ENCODE results near the gene DEAF1. TPM values are rescaled to one million over a fixed set of nuclear protein-coding genes. Genes with fewer than 3 reads are reported as not detected.

The DEAF1 gene
- total and polyA plus RNA-seq, 2 experiments from 2014 or later = 88.6 to 90.0 TPM

DNA sequence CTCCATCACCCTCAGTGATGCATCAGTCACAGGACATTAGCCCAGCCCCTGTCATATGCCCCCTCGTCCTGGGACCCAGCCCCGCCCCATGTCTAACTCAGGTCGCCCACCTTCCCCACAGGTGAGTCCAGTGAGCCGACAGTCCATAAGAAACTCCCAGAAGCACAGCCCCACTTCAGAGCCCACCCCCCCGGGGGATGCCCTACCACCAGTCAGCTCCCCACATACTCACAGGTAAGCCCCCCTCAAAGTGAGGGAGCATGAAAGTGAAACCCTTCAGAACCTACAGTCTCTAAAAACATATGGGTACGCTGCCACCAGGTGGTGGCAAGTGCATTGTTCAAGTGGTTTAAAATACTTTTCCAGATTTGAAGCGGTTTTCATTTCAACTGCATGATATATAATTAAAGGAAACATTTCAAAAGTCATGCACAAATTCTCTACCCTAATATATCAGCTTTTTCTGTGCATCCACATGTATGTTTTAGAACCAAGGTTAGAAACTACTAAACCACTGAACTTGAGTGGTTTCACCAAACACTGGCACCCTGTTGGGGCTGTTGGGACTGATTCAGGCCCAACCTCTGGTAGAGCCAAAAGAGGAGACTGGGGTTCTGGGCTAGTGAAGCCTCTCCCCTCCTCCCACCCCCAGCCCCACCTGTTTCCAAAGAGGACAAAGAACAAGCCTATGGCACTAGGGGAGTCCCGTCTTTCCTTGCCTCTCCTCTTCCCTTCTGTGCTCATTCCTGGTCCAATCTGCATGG is 28.3 kb upstream of the DEAF1 start:
- TF ChIP-seq, protein P1, sequence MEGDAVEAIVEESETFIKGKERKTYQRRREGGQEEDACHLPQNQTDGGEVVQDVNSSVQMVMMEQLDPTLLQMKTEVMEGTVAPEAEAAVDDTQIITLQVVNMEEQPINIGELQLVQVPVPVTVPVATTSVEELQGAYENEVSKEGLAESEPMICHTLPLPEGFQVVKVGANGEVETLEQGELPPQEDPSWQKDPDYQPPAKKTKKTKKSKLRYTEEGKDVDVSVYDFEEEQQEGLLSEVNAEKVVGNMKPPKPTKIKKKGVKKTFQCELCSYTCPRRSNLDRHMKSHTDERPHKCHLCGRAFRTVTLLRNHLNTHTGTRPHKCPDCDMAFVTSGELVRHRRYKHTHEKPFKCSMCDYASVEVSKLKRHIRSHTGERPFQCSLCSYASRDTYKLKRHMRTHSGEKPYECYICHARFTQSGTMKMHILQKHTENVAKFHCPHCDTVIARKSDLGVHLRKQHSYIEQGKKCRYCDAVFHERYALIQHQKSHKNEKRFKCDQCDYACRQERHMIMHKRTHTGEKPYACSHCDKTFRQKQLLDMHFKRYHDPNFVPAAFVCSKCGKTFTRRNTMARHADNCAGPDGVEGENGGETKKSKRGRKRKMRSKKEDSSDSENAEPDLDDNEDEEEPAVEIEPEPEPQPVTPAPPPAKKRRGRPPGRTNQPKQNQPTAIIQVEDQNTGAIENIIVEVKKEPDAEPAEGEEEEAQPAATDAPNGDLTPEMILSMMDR (IDR thresholded peaks at IDR 0.05; ENCODE audit: low read depth, low read length) = peak; percentile 54
- DNase-seq (ENCODE audit: low read depth in 1 of 2, low spot score in 1 of 2) = peak; percentile 54 to 68
- H3K27me3 ChIP-seq = peaks cover 74% of the 10 kb centered on the region
- no peak overlapping the region for H3K4me3 ChIP-seq
- H3K27ac ChIP-seq = no peak overlapping the region
- H3K9me3 ChIP-seq (ENCODE audit: low read depth) = no peaks in the 10 kb centered on the region
- no peaks in the 10 kb centered on the region for H3K4me1 ChIP-seq (ENCODE audit: low read depth)
- H3K36me3 ChIP-seq = no peaks in the 10 kb centered on the region

DNA sequence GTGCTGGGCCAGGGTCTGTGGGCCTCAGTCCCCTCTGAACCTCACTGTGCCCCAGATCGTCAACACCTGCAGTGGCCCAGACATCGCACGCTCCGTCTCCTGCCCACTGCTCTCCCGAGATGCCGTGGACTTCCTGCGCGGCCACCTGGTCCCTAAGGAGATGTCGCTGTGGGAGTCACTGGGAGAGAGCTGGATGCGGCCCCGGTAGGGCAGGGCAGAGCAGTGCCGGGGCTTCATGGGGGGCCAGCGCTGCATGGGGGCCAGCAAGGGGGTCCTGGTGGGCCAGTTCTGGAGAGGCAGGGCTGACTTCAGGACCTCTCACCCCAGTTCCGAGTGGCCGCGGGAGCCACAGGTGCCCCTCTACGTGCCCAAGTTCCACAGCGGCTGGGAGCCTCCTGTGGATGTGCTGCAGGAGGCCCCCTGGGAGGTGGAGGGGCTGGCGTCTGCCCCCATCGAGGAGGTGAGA is 27.4 kb upstream of the DEAF1 start:
- no peaks in the 10 kb centered on the region for H3K36me3 ChIP-seq
- no peaks in the 10 kb centered on the region for H3K9me3 ChIP-seq (ENCODE audit: low read depth)
- no peak overlapping the region for H3K27ac ChIP-seq
- DNase-seq (ENCODE audit: low read depth in 1 of 2, low spot score in 1 of 2) = no peak
- no peak overlapping the region for H3K4me3 ChIP-seq
- TF ChIP-seq, protein P1 (IDR thresholded peaks at IDR 0.05; ENCODE audit: low read depth, low read length) = no peak
- peaks cover 73% of the 10 kb centered on the region for H3K27me3 ChIP-seq
- no peaks in the 10 kb centered on the region for H3K4me1 ChIP-seq (ENCODE audit: low read depth)

DNA sequence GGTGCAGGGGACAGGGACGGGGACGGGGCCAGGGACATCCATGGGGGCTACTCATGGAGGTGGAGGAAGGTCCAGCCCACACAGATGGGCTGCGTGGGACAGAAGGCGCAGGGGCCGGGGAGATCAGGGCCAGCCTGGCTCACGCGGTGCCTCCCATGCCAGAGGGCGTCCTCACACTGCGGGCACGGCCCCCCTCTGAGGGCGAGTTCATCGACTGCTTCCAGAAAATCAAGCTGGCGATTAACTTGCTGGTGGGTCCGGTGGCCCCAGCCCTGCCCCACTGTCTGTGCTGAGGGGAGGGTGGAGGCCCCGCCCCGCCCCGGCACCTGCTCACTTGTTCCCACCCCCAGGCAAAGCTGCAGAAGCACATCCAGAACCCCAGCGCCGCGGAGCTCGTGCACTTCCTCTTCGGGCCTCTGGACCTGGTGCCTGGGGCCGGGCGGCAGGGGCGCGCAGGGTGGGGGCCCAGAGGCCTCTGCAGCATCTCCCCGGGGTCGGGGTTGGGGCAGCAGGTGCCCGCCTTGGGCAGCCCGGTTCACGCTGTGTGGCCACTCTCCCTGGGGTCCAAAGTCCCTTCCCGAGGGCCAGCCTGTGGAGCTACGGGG is 26.8 kb upstream of the DEAF1 start:
- no peaks in the 10 kb centered on the region for H3K36me3 ChIP-seq
- no peak for DNase-seq (ENCODE audit: low read depth in 1 of 2, low spot score in 1 of 2)
- no peaks in the 10 kb centered on the region for H3K9me3 ChIP-seq (ENCODE audit: low read depth)
- H3K27me3 ChIP-seq = peaks cover 67% of the 10 kb centered on the region
- no peak overlapping the region for H3K27ac ChIP-seq
- no peaks in the 10 kb centered on the region for H3K4me1 ChIP-seq (ENCODE audit: low read depth)
- TF ChIP-seq, protein P1 (IDR thresholded peaks at IDR 0.05; ENCODE audit: low read depth, low read length) = no peak
- H3K4me3 ChIP-seq = no peak overlapping the region

DNA sequence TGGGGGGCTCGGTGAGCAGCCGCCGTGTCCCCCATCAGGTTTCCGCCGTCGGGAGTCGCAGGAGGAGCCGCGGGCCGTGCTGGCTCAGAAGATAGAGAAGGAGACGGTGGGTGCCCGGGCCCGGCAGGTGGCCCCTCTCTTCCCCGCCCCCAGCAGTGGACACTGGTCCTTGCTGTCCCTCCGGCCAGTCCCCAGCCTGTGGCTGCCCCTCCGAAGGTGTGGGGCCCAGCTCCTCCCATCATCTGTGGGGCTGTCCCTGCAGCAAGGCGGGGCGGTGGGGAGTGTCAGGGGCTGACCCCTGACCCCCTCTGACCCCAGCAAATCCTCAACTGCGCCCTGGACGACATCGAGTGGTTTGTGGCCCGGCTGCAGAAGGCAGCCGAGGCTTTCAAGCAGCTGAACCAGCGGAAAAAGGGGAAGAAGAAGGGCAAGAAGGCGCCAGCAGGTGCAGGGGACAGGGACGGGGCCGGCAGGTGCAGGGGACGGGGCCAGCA is 26.3 kb upstream of the DEAF1 start:
- TF ChIP-seq, protein P1 (IDR thresholded peaks at IDR 0.05; ENCODE audit: low read depth, low read length) = no peak
- H3K27ac ChIP-seq = no peak overlapping the region
- peaks cover 62% of the 10 kb centered on the region for H3K27me3 ChIP-seq
- no peak for DNase-seq (ENCODE audit: low read depth in 1 of 2, low spot score in 1 of 2)
- no peak overlapping the region for H3K4me3 ChIP-seq
- no peaks in the 10 kb centered on the region for H3K4me1 ChIP-seq (ENCODE audit: low read depth)
- H3K36me3 ChIP-seq = no peaks in the 10 kb centered on the region
- H3K9me3 ChIP-seq (ENCODE audit: low read depth) = no peaks in the 10 kb centered on the region

DNA sequence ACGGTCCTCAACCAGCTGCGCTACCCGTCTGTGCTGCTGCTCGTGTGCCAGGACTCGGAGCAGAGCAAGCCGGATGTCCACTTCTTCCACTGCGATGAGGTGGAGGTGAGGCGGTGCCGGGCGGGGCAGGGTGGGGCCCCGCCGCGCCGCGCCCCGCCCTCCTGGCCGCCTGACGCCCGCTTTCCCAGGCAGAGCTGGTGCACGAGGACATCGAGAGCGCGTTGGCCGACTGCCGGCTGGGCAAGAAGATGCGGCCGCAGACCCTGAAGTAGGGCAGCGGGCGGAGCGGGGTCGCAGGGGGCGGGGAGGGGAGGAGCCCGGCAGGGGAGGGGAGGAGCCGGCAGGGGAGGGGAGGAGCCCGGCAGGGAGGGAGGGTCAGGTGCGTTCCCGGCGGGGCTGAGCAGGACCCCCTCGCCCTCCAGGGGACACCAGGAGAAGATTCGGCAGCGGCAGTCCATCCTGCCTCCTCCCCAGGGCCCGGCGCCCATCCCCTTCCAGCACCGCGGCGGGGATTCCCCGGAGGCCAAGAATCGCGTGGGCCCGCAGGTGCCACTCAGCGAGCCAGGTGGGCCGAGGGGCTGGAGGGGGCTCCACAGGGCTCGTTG is 25.7 kb upstream of the DEAF1 start:
- Histone ChIP-seq H3K27ac (no peak overlapping the region), H3K36me3 (no peaks in the 10 kb centered on the region), H3K4me1 (ENCODE audit: low read depth) (no peaks in the 10 kb centered on the region), H3K27me3 (peaks cover 56% of the 10 kb centered on the region), H3K9me3 (ENCODE audit: low read depth) (no peaks in the 10 kb centered on the region), H3K4me3 (peak overlapping the region; percentile 5)
- TF ChIP-seq, protein P1 (IDR thresholded peaks at IDR 0.05; ENCODE audit: low read depth, low read length) = no peak
- peak in 1 of 2 donors; percentile 66 for DNase-seq (ENCODE audit: low read depth in 1 of 2, low spot score in 1 of 2)

All from cardiac muscle cell (in vitro differentiated cells and primary cell).